Measurements from ENCODE around the gene ATXN1. TPM values are rescaled to one million over a fixed set of nuclear protein-coding genes. Genes with fewer than 3 reads are reported as not detected.

The ATXN1 gene
- total RNA-seq, 2 experiments from 2014 or later = 34.1 to 36.7 TPM

GRCh38 chr6:16736856-16737775 is 24.1 kb downstream of the ATXN1 start:
- intact Hi-C loops (cut with micrococcal nuclease) = no loop called here
- POLR2A ChIA-PET = interaction anchor here (0.6 to 1.2 kb wide), 2 partner anchors 22 to 266 kb away, joined by 3 read pairs; no protein-coding TSS in a partner anchor
- DNase-seq = no peak
- H3K9me3 Mint-ChIP-seq = no peaks in the 10 kb centered on the region
- H3K27ac Mint-ChIP-seq = peak overlapping the region; percentile 28
- H3K4me3 Mint-ChIP-seq = no peak overlapping the region
- H3K36me3 Mint-ChIP-seq = peaks cover 30% of the 10 kb centered on the region
- H3K4me1 Mint-ChIP-seq (ENCODE audit: low read depth) = peaks cover 76% of the 10 kb centered on the region
- no peaks in the 10 kb centered on the region for H3K27me3 Mint-ChIP-seq
- CTCF ChIA-PET = interaction anchor here (0.9 to 1.5 kb wide), 3 partner anchors 24 to 224 kb away, joined by 3 to 6 read pairs (median 3); partner anchors contain the start of gene ATXN1

DNA sequence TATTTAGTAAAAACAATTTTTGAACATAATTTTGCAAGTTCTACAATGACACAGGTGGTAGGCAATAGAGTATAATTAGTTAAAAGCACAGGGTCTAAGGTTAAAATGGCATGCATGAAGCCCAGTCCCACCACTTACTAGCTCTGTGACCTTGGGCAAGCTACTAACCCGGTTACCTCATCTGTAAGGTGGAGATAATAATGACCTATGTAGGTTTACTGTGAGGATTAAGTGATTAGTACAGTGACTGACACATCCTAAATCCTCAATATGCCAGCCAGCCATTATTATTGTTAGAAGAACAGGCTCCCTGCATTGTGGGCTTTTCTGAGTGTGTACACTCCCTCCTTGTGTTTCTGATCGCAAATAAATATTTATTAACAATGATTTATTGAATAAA is 26.2 kb downstream of the ATXN1 start:
- ChIA-PET POLR2A (no interaction called here), CTCF (no interaction called here)
- intact Hi-C loops (cut with micrococcal nuclease) = no loop called here
- Mint-ChIP-seq H3K9me3 (no peaks in the 10 kb centered on the region), H3K36me3 (peaks cover 32% of the 10 kb centered on the region), H3K4me1 (ENCODE audit: low read depth) (peaks cover 74% of the 10 kb centered on the region), H3K27ac (no peak overlapping the region), H3K27me3 (no peaks in the 10 kb centered on the region), H3K4me3 (no peak overlapping the region)
- DNase-seq = no peak

GRCh38 chr6:16733085-16733484 is 28.2 kb downstream of the ATXN1 start:
- no peak overlapping the region for H3K27ac Mint-ChIP-seq
- peaks cover 83% of the 10 kb centered on the region for H3K4me1 Mint-ChIP-seq (ENCODE audit: low read depth)
- POLR2A ChIA-PET = no interaction called here

GRCh38 chr6:16731478-16732051 is 29.7 kb downstream of the ATXN1 start:
- peak overlapping the region; percentile 29 for H3K4me3 Mint-ChIP-seq
- peaks cover 17% of the 10 kb centered on the region for H3K36me3 Mint-ChIP-seq

More at GRCh38 chr6:16733085-16733484, 28.2 kb downstream of the ATXN1 start:
- Mint-ChIP-seq H3K4me3 (no peak overlapping the region), H3K9me3 (no peaks in the 10 kb centered on the region), H3K27me3 (no peaks in the 10 kb centered on the region), H3K36me3 (peaks cover 20% of the 10 kb centered on the region)
- intact Hi-C loops (cut with micrococcal nuclease) = no loop called here
- CTCF ChIA-PET = interaction anchor here (2.5 to 3.6 kb wide), 2 partner anchors 29 to 30 kb away, joined by 6 to 12 read pairs; partner anchors contain the start of gene ATXN1
- DNase-seq = no peak

GRCh38 chr6:16730738-16731477 is 30.4 kb downstream of the ATXN1 start:
- no peaks in the 10 kb centered on the region for H3K9me3 Mint-ChIP-seq
- peak overlapping the region; percentile 63 for H3K27ac Mint-ChIP-seq
- peaks cover 80% of the 10 kb centered on the region for H3K4me1 Mint-ChIP-seq (ENCODE audit: low read depth)
- peaks cover 16% of the 10 kb centered on the region for H3K36me3 Mint-ChIP-seq
- H3K27me3 Mint-ChIP-seq = no peaks in the 10 kb centered on the region
- H3K4me3 Mint-ChIP-seq = peak overlapping the region; percentile 52
- intact Hi-C loops (cut with micrococcal nuclease) = loop anchor here (1.0 kb wide), 1 partner anchor 31 kb away; no protein-coding TSS in a partner anchor
- POLR2A ChIA-PET = interaction anchor here (0.6 to 2.7 kb wide), 6 partner anchors 9 to 71 kb away, joined by 3 to 17 read pairs (median 6); partner anchors contain the start of gene ATXN1
- CTCF ChIA-PET = interaction anchor here (0.7 to 3.6 kb wide), 8 partner anchors 9 to 217 kb away, joined by 3 to 12 read pairs (median 6); partner anchors contain the start of gene ATXN1
- DNase-seq = no peak

More at GRCh38 chr6:16731478-16732051, 29.7 kb downstream of the ATXN1 start:
- intact Hi-C loops (cut with micrococcal nuclease) = loop anchor here (1.0 kb wide), 1 partner anchor 31 kb away; no protein-coding TSS in a partner anchor
- POLR2A ChIA-PET = interaction anchor here (0.6 to 2.7 kb wide), 8 partner anchors 8 to 112 kb away, joined by 3 to 17 read pairs (median 4); partner anchors contain the start of gene ATXN1
- Mint-ChIP-seq H3K9me3 (no peaks in the 10 kb centered on the region), H3K27ac (peak overlapping the region; percentile 64), H3K27me3 (no peaks in the 10 kb centered on the region), H3K4me1 (ENCODE audit: low read depth) (peaks cover 81% of the 10 kb centered on the region)
- DNase-seq = peak; percentile 62
- CTCF ChIA-PET = interaction anchor here (0.6 to 3.6 kb wide), 7 partner anchors 19 to 218 kb away, joined by 3 to 12 read pairs (median 6); partner anchors contain the start of gene ATXN1

GRCh38 chr6:16729744-16730143 is 31.5 kb downstream of the ATXN1 start:
- intact Hi-C loops (cut with micrococcal nuclease) = loop anchor here (1.0 to 2.0 kb wide), 4 partner anchors 13 to 71 kb away; no protein-coding TSS in a partner anchor
- no peak for DNase-seq
- H3K36me3 Mint-ChIP-seq = peaks cover 16% of the 10 kb centered on the region
- peak overlapping the region; percentile 81 for H3K27ac Mint-ChIP-seq
- H3K4me1 Mint-ChIP-seq (ENCODE audit: low read depth) = peaks cover 87% of the 10 kb centered on the region
- ChIA-PET POLR2A (interaction anchor here (0.6 to 2.1 kb wide), 11 partner anchors 10 to 138 kb away, joined by 3 to 12 read pairs (median 5); partner anchors contain the start of gene ATXN1), CTCF (interaction anchor here (0.7 to 1.8 kb wide), 6 partner anchors 10 to 235 kb away, joined by 3 to 7 read pairs (median 3); partner anchors contain the start of gene ATXN1)
- H3K4me3 Mint-ChIP-seq = no peak overlapping the region
- no peaks in the 10 kb centered on the region for H3K27me3 Mint-ChIP-seq
- no peaks in the 10 kb centered on the region for H3K9me3 Mint-ChIP-seq

GRCh38 chr6:16729183-16729691 is 32.0 kb downstream of the ATXN1 start:
- peaks cover 15% of the 10 kb centered on the region for H3K36me3 Mint-ChIP-seq
- no peaks in the 10 kb centered on the region for H3K27me3 Mint-ChIP-seq
- peak; percentile 46 for DNase-seq
- intact Hi-C loops (cut with micrococcal nuclease) = loop anchor here (1.0 to 2.0 kb wide), 4 partner anchors 14 to 70 kb away; no protein-coding TSS in a partner anchor
- ChIA-PET POLR2A (interaction anchor here (0.6 to 2.1 kb wide), 10 partner anchors 12 to 137 kb away, joined by 3 to 12 read pairs (median 4); partner anchors contain the start of gene ATXN1), CTCF (interaction anchor here (0.7 to 1.8 kb wide), 7 partner anchors 11 to 235 kb away, joined by 3 to 7 read pairs (median 3); partner anchors contain the start of gene ATXN1)
- H3K4me3 Mint-ChIP-seq = peak overlapping the region; percentile 23
- H3K27ac Mint-ChIP-seq = peak overlapping the region; percentile 81
- no peaks in the 10 kb centered on the region for H3K9me3 Mint-ChIP-seq
- H3K4me1 Mint-ChIP-seq (ENCODE audit: low read depth) = peaks cover 88% of the 10 kb centered on the region

GRCh38 chr6:16728513-16729182 is 32.6 kb downstream of the ATXN1 start:
- Mint-ChIP-seq H3K36me3 (peaks cover 9% of the 10 kb centered on the region), H3K4me1 (ENCODE audit: low read depth) (peaks cover 88% of the 10 kb centered on the region), H3K4me3 (peak overlapping the region; percentile 23), H3K27ac (peak overlapping the region; percentile 81), H3K27me3 (no peaks in the 10 kb centered on the region), H3K9me3 (no peaks in the 10 kb centered on the region)
- POLR2A ChIA-PET = interaction anchor here (1.0 to 2.1 kb wide), 9 partner anchors 12 to 137 kb away, joined by 3 to 12 read pairs (median 5); partner anchors contain the start of gene ATXN1
- DNase-seq = no peak
- CTCF ChIA-PET = interaction anchor here (0.7 to 1.8 kb wide), 7 partner anchors 11 to 48 kb away, joined by 3 to 7 read pairs (median 3); partner anchors contain the start of gene ATXN1
- intact Hi-C loops (cut with micrococcal nuclease) = loop anchor here (1.0 to 2.0 kb wide), 4 partner anchors 14 to 70 kb away; no protein-coding TSS in a partner anchor

DNA sequence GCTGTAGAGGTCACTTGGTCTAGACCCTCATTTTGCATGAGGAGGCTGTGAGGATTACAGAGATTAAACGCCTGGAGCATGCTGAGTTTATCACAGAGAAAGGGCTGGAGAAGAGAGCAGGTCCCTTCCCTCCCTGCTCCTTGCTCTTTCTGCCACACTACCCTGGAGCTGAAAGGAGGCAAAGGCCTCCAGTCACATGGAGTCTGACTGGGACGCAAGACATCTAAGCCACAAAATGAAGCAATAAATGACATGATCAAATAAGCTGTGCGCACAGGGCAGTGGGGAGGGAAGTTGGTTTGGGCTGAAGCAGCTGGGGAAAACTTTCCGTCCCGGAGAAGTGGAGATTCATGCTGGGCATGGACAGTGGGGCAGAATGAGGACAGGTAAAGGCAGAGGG is 33.3 kb downstream of the ATXN1 start:
- CTCF ChIA-PET = interaction anchor here (0.7 to 1.8 kb wide), 3 partner anchors 12 to 37 kb away, joined by 3 to 7 read pairs (median 3); no protein-coding TSS in a partner anchor
- Mint-ChIP-seq H3K27ac (no peak overlapping the region), H3K4me3 (no peak overlapping the region), H3K36me3 (peaks cover 6% of the 10 kb centered on the region), H3K4me1 (ENCODE audit: low read depth) (peaks cover 86% of the 10 kb centered on the region), H3K9me3 (no peaks in the 10 kb centered on the region), H3K27me3 (no peaks in the 10 kb centered on the region)
- no peak for DNase-seq
- POLR2A ChIA-PET = interaction anchor here (1.6 to 2.1 kb wide), 2 partner anchors 11 to 31 kb away, joined by 5 to 12 read pairs; no protein-coding TSS in a partner anchor
- intact Hi-C loops (cut with micrococcal nuclease) = loop anchor here (2.0 kb wide), 2 partner anchors 15 to 69 kb away; no protein-coding TSS in a partner anchor
